Measurements from ENCODE around the gene ACER3. TPM values are rescaled to one million over a fixed set of nuclear protein-coding genes. Genes with fewer than 3 reads are reported as not detected.
"Not testable (repeated sequence)": the region's sequence is repeated elsewhere in the genome, so short reads cannot be mapped to it uniquely, and the experiment has no call there.

The ACER3 gene
- total and polyA plus RNA-seq, 4 donors: 15.7 to 48.3 (median 29.0) TPM

- no peak for DNase-seq (ENCODE audit: low read depth in 4 of 6, low spot score in 6 of 6)
- Histone ChIP-seq H3K4me3 (ENCODE audit: low read depth, low read length) (no peak overlapping the region), H3K27ac (ENCODE audit: low read depth, low read length) (no peak overlapping the region), H3K36me3 (ENCODE audit: control insufficient read depth, insufficient read depth, low read length) (no peaks in the 10 kb centered on the region), H3K27me3 (ENCODE audit: control insufficient read depth, insufficient read depth, low read length) (no peaks in the 10 kb centered on the region), H3K9me3 (ENCODE audit: control insufficient read depth, insufficient read depth, low read length) (peaks cover 2% of the 10 kb centered on the region), H3K4me1 (ENCODE audit: control insufficient read depth, insufficient read depth, low read length) (peaks cover 11% of the 10 kb centered on the region)
- 64% methylated on average over 2 of the region's 3 CpGs for WGBS (ENCODE audit: insufficient coverage)
Measured at GRCh38 chr11:77056814-77057402, 196.2 kb downstream of the ACER3 start.

DNA sequence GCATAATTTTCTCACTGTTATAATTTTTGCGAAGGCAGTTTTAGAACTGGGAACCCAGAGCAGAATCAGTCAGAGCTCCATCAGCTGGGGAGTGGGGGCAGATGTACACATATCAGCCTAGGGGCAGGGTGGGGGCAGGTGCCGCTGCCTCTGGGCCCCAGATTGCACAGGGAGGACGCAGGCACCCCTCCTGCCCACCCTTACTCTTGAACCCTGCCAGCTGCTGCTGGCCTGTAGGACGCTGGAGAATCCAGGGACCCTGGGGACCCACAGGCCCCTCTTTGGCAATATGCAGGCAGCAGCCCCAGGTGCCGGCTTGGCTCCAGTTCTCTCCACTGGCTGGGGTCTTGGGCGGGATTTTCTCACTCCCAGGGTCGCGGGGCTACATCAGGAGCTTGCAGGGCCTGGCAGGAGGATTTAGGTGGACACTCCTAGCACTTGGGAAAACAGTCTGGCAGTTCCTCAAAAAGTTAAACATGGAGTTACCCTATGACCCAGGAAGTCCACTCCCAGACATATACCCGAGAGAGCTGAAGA, 197.3 kb downstream of the ACER3 start:
- Histone ChIP-seq H3K36me3 (ENCODE audit: control insufficient read depth, insufficient read depth, low read length) (no peaks in the 10 kb centered on the region), H3K27ac (ENCODE audit: low read depth, low read length) (no peak overlapping the region), H3K4me3 (ENCODE audit: low read depth, low read length) (no peak overlapping the region), H3K9me3 (ENCODE audit: control insufficient read depth, insufficient read depth, low read length) (peaks cover 2% of the 10 kb centered on the region), H3K27me3 (ENCODE audit: control insufficient read depth, insufficient read depth, low read length) (no peaks in the 10 kb centered on the region), H3K4me1 (ENCODE audit: control insufficient read depth, insufficient read depth, low read length) (peaks cover 9% of the 10 kb centered on the region)
- WGBS (ENCODE audit: insufficient coverage): 73% methylated on average over 6 of the region's 9 CpGs
- DNase-seq (ENCODE audit: low read depth in 4 of 6, low spot score in 6 of 6): no peak

GRCh38 chr11:77058900-77059299, 198.2 kb downstream of the ACER3 start:
- H3K4me3 ChIP-seq (ENCODE audit: low read depth, low read length): no peak overlapping the region
- peaks cover 5% of the 10 kb centered on the region for H3K4me1 ChIP-seq (ENCODE audit: control insufficient read depth, insufficient read depth, low read length)
- no peak overlapping the region for H3K27ac ChIP-seq (ENCODE audit: low read depth, low read length)
- no CpG with 5 or more reads among the region's 2 CpGs for WGBS (ENCODE audit: insufficient coverage)
- DNase-seq (ENCODE audit: low read depth in 4 of 6, low spot score in 6 of 6): no peak
- H3K36me3 ChIP-seq (ENCODE audit: control insufficient read depth, insufficient read depth, low read length): no peaks in the 10 kb centered on the region
- H3K27me3 ChIP-seq (ENCODE audit: control insufficient read depth, insufficient read depth, low read length): no peaks in the 10 kb centered on the region
- H3K9me3 ChIP-seq (ENCODE audit: control insufficient read depth, insufficient read depth, low read length): peaks cover 2% of the 10 kb centered on the region

- H3K36me3 ChIP-seq (ENCODE audit: control insufficient read depth, insufficient read depth, low read length): no peaks in the 10 kb centered on the region
- H3K27me3 ChIP-seq (ENCODE audit: control insufficient read depth, insufficient read depth, low read length): no peaks in the 10 kb centered on the region
- H3K4me3 ChIP-seq (ENCODE audit: low read depth, low read length): no peak overlapping the region
- no peak for DNase-seq (ENCODE audit: low read depth in 4 of 6, low spot score in 6 of 6)
- no peak overlapping the region for H3K27ac ChIP-seq (ENCODE audit: low read depth, low read length)
- peaks cover 5% of the 10 kb centered on the region for H3K4me1 ChIP-seq (ENCODE audit: control insufficient read depth, insufficient read depth, low read length)
- WGBS (ENCODE audit: insufficient coverage): no CpG with 5 or more reads among the region's 5 CpGs
- peaks cover 2% of the 10 kb centered on the region for H3K9me3 ChIP-seq (ENCODE audit: control insufficient read depth, insufficient read depth, low read length)
Measured at GRCh38 chr11:77059806-77060205, 199.1 kb downstream of the ACER3 start.

DNA sequence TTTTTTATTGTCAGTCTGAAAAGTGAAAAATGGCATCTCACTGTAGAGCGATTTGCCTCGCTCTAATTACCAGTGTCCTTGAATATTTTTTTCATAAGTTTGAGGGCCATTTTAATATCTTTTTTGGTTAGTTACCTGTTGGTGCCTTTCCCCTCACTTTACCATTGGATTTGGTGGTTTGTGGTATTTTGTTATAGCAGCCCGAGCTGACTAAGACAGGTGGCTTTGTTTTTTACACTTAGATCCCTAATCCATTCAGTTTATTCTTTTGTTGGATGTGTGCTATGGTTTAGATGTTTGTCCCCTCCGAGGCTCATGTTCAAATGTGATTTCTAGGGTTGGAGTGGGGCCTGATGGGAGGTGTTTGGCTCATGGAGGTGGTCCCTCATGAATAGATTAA, 199.5 kb downstream of the ACER3 start:
- WGBS (ENCODE audit: insufficient coverage): 83% methylated on average over 1 of the region's 4 CpGs
- Histone ChIP-seq H3K4me3 (ENCODE audit: low read depth, low read length) (no peak overlapping the region), H3K36me3 (ENCODE audit: control insufficient read depth, insufficient read depth, low read length) (no peaks in the 10 kb centered on the region), H3K27me3 (ENCODE audit: control insufficient read depth, insufficient read depth, low read length) (no peaks in the 10 kb centered on the region), H3K9me3 (ENCODE audit: control insufficient read depth, insufficient read depth, low read length) (peaks cover 2% of the 10 kb centered on the region), H3K4me1 (ENCODE audit: control insufficient read depth, insufficient read depth, low read length) (peaks cover 5% of the 10 kb centered on the region), H3K27ac (ENCODE audit: low read depth, low read length) (no peak overlapping the region)
- DNase-seq (ENCODE audit: low read depth in 4 of 6, low spot score in 6 of 6): no peak

DNA sequence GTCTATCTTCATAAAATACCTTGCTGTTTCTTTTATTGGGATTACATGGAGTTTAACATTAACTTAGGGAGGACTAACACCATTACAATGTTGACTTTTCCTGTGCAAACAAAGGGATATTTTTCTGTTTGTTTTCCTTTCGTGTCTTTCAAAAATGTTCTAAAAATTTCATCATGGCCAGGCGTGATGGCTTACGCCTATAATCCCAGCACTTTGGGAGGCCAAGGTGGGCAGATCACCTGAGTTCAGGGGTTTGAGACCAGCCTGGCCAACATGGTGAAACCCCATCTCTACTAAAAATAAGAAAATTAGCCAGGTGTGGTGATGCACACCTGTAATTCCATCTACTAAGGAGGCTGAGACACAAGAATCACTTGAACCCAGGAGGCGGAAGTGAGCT, 200.5 kb downstream of the ACER3 start:
- H3K4me3 ChIP-seq (ENCODE audit: low read depth, low read length); H3K27me3 ChIP-seq (ENCODE audit: control insufficient read depth, insufficient read depth, low read length); H3K4me1 ChIP-seq (ENCODE audit: control insufficient read depth, insufficient read depth, low read length); H3K36me3 ChIP-seq (ENCODE audit: control insufficient read depth, insufficient read depth, low read length); DNase-seq (ENCODE audit: low read depth in 4 of 6, low spot score in 6 of 6); H3K9me3 ChIP-seq (ENCODE audit: control insufficient read depth, insufficient read depth, low read length); H3K27ac ChIP-seq (ENCODE audit: low read depth, low read length): not testable (repeated sequence)
- WGBS (ENCODE audit: insufficient coverage): 85% methylated on average over 3 of the region's 4 CpGs

GRCh38 chr11:77062924-77063323, 202.2 kb downstream of the ACER3 start:
- H3K9me3 ChIP-seq (ENCODE audit: control insufficient read depth, insufficient read depth, low read length): no peaks in the 10 kb centered on the region
- peaks cover 18% of the 10 kb centered on the region for H3K4me1 ChIP-seq (ENCODE audit: control insufficient read depth, insufficient read depth, low read length)
- H3K4me3 ChIP-seq (ENCODE audit: low read depth, low read length): no peak overlapping the region
- no peak overlapping the region for H3K27ac ChIP-seq (ENCODE audit: low read depth, low read length)
- no peaks in the 10 kb centered on the region for H3K36me3 ChIP-seq (ENCODE audit: control insufficient read depth, insufficient read depth, low read length)
- H3K27me3 ChIP-seq (ENCODE audit: control insufficient read depth, insufficient read depth, low read length): no peaks in the 10 kb centered on the region
- DNase-seq (ENCODE audit: low read depth in 4 of 6, low spot score in 6 of 6): no peak

GRCh38 chr11:77063407-77063806, 202.7 kb downstream of the ACER3 start:
- no peaks in the 10 kb centered on the region for H3K36me3 ChIP-seq (ENCODE audit: control insufficient read depth, insufficient read depth, low read length)
- 100% methylated on average over 1 of the region's 1 CpG for WGBS (ENCODE audit: insufficient coverage)
- peaks cover 23% of the 10 kb centered on the region for H3K4me1 ChIP-seq (ENCODE audit: control insufficient read depth, insufficient read depth, low read length)
- H3K27me3 ChIP-seq (ENCODE audit: control insufficient read depth, insufficient read depth, low read length): no peaks in the 10 kb centered on the region
- no peak overlapping the region for H3K27ac ChIP-seq (ENCODE audit: low read depth, low read length)
- H3K9me3 ChIP-seq (ENCODE audit: control insufficient read depth, insufficient read depth, low read length): no peaks in the 10 kb centered on the region
- no peak for DNase-seq (ENCODE audit: low read depth in 4 of 6, low spot score in 6 of 6)
- H3K4me3 ChIP-seq (ENCODE audit: low read depth, low read length): no peak overlapping the region

DNA sequence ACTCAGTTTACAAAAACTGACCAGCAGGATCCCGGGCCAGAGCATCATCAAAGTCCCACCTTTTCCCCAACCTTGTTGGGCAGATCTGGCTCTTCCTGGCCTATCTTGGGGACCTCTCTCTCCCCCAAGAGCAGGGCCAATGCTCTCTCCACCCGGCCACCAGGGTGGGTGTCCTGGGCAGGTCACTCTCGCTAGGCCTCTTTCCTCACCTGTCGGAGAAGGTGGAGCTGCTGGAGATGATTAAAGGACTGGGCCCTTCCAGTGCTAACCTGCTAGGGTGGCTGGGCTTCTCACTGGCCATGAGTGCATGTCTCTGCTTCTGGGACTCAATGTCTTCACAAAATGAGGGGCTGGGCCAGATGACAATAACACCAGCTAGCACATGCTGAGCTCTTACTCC, 203.1 kb downstream of the ACER3 start:
- no peak overlapping the region for H3K4me3 ChIP-seq (ENCODE audit: low read depth, low read length)
- 92% methylated on average over 4 of the region's 4 CpGs for WGBS (ENCODE audit: insufficient coverage)
- H3K36me3 ChIP-seq (ENCODE audit: control insufficient read depth, insufficient read depth, low read length): no peaks in the 10 kb centered on the region
- H3K4me1 ChIP-seq (ENCODE audit: control insufficient read depth, insufficient read depth, low read length): peaks cover 27% of the 10 kb centered on the region
- no peak overlapping the region for H3K27ac ChIP-seq (ENCODE audit: low read depth, low read length)
- DNase-seq (ENCODE audit: low read depth in 4 of 6, low spot score in 6 of 6): no peak
- no peaks in the 10 kb centered on the region for H3K27me3 ChIP-seq (ENCODE audit: control insufficient read depth, insufficient read depth, low read length)
- H3K9me3 ChIP-seq (ENCODE audit: control insufficient read depth, insufficient read depth, low read length): no peaks in the 10 kb centered on the region

- H3K36me3 ChIP-seq (ENCODE audit: control insufficient read depth, insufficient read depth, low read length): no peaks in the 10 kb centered on the region
- no peak overlapping the region for H3K27ac ChIP-seq (ENCODE audit: low read depth, low read length)
- WGBS (ENCODE audit: insufficient coverage): 93% methylated on average over 4 of the region's 4 CpGs
- no peak overlapping the region for H3K4me3 ChIP-seq (ENCODE audit: low read depth, low read length)
- H3K9me3 ChIP-seq (ENCODE audit: control insufficient read depth, insufficient read depth, low read length): no peaks in the 10 kb centered on the region
- H3K27me3 ChIP-seq (ENCODE audit: control insufficient read depth, insufficient read depth, low read length): no peaks in the 10 kb centered on the region
- no peak for DNase-seq (ENCODE audit: low read depth in 4 of 6, low spot score in 6 of 6)
- peaks cover 36% of the 10 kb centered on the region for H3K4me1 ChIP-seq (ENCODE audit: control insufficient read depth, insufficient read depth, low read length)
Measured at GRCh38 chr11:77064648-77065217, 204.0 kb downstream of the ACER3 start.
